ENCODE data around the gene MISP3.

Gene MISP3

GRCh38 chr19:14105680-14106079, 33.1 kb downstream of the MISP3 start:
- no peak for DNase-seq (ENCODE audit: low read depth)
- H3K4me3 ChIP-seq (ENCODE audit: low read depth, low read length) = no peak overlapping the region
- TF ChIP-seq, protein P1, sequence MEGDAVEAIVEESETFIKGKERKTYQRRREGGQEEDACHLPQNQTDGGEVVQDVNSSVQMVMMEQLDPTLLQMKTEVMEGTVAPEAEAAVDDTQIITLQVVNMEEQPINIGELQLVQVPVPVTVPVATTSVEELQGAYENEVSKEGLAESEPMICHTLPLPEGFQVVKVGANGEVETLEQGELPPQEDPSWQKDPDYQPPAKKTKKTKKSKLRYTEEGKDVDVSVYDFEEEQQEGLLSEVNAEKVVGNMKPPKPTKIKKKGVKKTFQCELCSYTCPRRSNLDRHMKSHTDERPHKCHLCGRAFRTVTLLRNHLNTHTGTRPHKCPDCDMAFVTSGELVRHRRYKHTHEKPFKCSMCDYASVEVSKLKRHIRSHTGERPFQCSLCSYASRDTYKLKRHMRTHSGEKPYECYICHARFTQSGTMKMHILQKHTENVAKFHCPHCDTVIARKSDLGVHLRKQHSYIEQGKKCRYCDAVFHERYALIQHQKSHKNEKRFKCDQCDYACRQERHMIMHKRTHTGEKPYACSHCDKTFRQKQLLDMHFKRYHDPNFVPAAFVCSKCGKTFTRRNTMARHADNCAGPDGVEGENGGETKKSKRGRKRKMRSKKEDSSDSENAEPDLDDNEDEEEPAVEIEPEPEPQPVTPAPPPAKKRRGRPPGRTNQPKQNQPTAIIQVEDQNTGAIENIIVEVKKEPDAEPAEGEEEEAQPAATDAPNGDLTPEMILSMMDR (IDR thresholded peaks at IDR 0.05; ENCODE audit: control insufficient read depth, extremely low read depth, insufficient read depth) = no peak

GRCh38 chr19:14106840-14107239, 34.3 kb downstream of the MISP3 start:
- TF ChIP-seq, protein P1 (IDR thresholded peaks at IDR 0.05; ENCODE audit: control insufficient read depth, extremely low read depth, insufficient read depth) = no peak
- no peak for DNase-seq (ENCODE audit: low read depth)
- no peak overlapping the region for H3K4me3 ChIP-seq (ENCODE audit: low read depth, low read length)

DNA sequence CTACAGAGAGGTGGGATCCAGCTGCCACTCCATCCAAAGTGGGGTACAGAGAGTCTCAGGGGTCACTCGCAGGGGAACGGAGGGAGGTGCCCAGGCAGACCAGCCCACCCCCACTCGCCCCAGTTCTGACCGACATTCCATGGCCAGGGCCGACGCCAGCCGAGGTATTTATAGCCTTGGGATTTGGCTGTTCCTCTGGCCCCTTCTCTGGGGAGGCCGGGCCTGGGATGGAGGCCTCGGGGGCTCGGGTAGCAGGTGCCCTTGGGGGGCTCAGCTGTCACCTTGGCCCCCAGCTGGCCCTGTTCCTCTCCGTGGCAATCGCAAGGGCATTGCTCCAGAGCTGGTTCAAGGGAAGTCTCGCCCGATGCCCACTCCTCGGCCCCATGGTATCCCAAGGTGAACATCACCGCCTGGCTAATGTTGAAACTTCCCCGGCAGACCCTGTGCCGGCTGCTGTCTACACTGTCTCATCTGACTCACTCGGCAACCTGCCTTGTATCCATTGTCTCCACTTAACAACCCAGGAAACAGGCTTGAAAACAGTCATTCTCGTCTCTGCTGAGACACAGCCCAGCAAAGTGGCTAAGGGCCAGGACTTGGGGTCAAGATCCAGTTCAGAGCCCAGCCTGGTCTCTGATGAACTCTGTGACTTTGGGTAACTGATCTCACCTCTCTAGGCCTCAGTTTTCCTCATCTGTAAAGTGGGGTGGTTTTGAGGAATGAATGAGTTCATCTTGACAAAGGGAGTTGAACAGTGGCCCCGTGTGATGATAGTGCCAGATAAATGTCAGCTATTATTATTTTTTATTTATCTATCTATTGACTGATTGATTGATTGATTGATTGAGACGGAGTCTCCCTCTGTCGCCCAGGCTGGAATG, 35.2 kb downstream of the MISP3 start:
- TF ChIP-seq, protein P1 (IDR thresholded peaks at IDR 0.05; ENCODE audit: control insufficient read depth, extremely low read depth, insufficient read depth) = no peak
- no peak overlapping the region for H3K4me3 ChIP-seq (ENCODE audit: low read depth, low read length)
- no peak for DNase-seq (ENCODE audit: low read depth)

GRCh38 chr19:14110650-14111049, 38.1 kb downstream of the MISP3 start:
- H3K4me3 ChIP-seq (ENCODE audit: low read depth, low read length) = no peak overlapping the region
- TF ChIP-seq, protein P1 (IDR thresholded peaks at IDR 0.05; ENCODE audit: control insufficient read depth, extremely low read depth, insufficient read depth) = no peak
- no peak for DNase-seq (ENCODE audit: low read depth)

- TF ChIP-seq, protein P1 (IDR thresholded peaks at IDR 0.05; ENCODE audit: control insufficient read depth, extremely low read depth, insufficient read depth) = no peak
Measured at GRCh38 chr19:14111486-14111885, 38.9 kb downstream of the MISP3 start.

GRCh38 chr19:14112051-14112808, 39.6 kb downstream of the MISP3 start:
- H3K4me3 ChIP-seq (ENCODE audit: low read depth, low read length) = no peak overlapping the region
- TF ChIP-seq, protein P1 (IDR thresholded peaks at IDR 0.05; ENCODE audit: control insufficient read depth, extremely low read depth, insufficient read depth) = no peak
- DNase-seq (ENCODE audit: low read depth) = no peak

More at GRCh38 chr19:14111486-14111885, 38.9 kb downstream of the MISP3 start:
- no peak overlapping the region for H3K4me3 ChIP-seq (ENCODE audit: low read depth, low read length)
- no peak for DNase-seq (ENCODE audit: low read depth)

Measured in LNCaP clone FGC (cell line).